ENCODE results near the gene YKT6. TPM values are rescaled to one million over a fixed set of nuclear protein-coding genes. Genes with fewer than 3 reads are reported as not detected.

YKT6 gene
- total RNA-seq, 2 experiments from 2014 or later = 74.9 to 75.9 TPM

- Mint-ChIP-seq H3K9me3 (no peaks in the 10 kb centered on the region), H3K27me3 (no peaks in the 10 kb centered on the region), H3K27ac (no peak overlapping the region), H3K4me3 (no peak overlapping the region), H3K36me3 (no peaks in the 10 kb centered on the region), H3K4me1 (no peaks in the 10 kb centered on the region)
- no peak for DNase-seq
These were observed 16.4 kb upstream of the YKT6 start for GRCh38 chr7:44184206-44184872.

- Mint-ChIP-seq H3K9me3 (no peaks in the 10 kb centered on the region), H3K27ac (no peak overlapping the region)
These were observed 15.8 kb upstream of the YKT6 start for GRCh38 chr7:44184873-44185446.

GRCh38 chr7:44185729-44186128, 15.0 kb upstream of the YKT6 start:
- Mint-ChIP-seq H3K36me3 (no peaks in the 10 kb centered on the region), H3K27ac (no peak overlapping the region), H3K4me3 (no peak overlapping the region), H3K4me1 (no peaks in the 10 kb centered on the region), H3K27me3 (no peaks in the 10 kb centered on the region), H3K9me3 (no peaks in the 10 kb centered on the region)
- no peak for DNase-seq

More at GRCh38 chr7:44184873-44185446, 15.8 kb upstream of the YKT6 start:
- Mint-ChIP-seq H3K36me3 (no peaks in the 10 kb centered on the region), H3K27me3 (no peaks in the 10 kb centered on the region), H3K4me3 (no peak overlapping the region), H3K4me1 (no peaks in the 10 kb centered on the region)
- no peak for DNase-seq

GRCh38 chr7:44186736-44187135, 14.0 kb upstream of the YKT6 start:
- no peaks in the 10 kb centered on the region for H3K9me3 Mint-ChIP-seq
- no peak for DNase-seq
- no peaks in the 10 kb centered on the region for H3K4me1 Mint-ChIP-seq
- H3K36me3 Mint-ChIP-seq = no peaks in the 10 kb centered on the region
- no peak overlapping the region for H3K27ac Mint-ChIP-seq
- no peak overlapping the region for H3K4me3 Mint-ChIP-seq
- no peaks in the 10 kb centered on the region for H3K27me3 Mint-ChIP-seq

DNA sequence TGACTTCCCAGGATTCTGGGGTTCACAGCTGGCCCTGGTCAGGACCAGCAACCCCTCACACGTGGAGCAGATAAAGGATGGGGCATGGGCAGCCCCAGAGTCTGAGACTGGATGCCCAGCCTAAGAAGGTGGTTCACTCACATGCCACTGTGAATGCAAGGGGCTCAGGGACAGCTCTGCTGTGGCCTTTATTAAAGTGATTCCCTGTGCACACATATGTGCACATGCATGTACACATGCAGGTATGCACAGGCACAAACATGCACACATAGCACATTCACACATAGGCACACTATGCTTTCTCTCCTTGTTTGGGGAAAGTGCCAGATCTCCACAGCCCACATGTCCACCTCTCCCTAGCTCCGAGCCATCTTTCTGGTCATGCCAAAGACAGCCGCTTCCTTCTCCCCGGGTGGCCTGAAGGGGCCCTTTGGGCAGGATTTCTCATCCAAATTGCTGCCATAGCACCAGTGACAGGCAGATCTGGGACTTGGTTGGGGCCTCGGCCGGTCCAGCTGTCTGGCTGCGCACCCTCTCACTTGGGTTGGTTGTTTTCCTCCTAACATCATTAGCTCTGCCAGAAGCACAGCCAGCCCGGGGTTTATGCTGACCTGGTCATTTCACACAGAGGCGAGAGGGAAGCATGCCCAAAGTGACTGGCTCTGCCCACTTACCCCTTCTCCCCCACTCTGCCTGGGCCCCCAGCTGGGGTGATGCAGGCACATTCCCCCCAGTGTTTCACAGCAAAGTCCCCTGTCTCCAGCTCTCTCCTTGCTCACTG, 13.0 kb upstream of the YKT6 start:
- peaks cover 2% of the 10 kb centered on the region for H3K27me3 Mint-ChIP-seq
- no peak for DNase-seq
- H3K9me3 Mint-ChIP-seq = no peaks in the 10 kb centered on the region
- no peaks in the 10 kb centered on the region for H3K36me3 Mint-ChIP-seq
- H3K4me1 Mint-ChIP-seq = no peaks in the 10 kb centered on the region
- H3K27ac Mint-ChIP-seq = no peak overlapping the region
- no peak overlapping the region for H3K4me3 Mint-ChIP-seq

- Mint-ChIP-seq H3K4me3 (no peak overlapping the region), H3K27me3 (peaks cover 4% of the 10 kb centered on the region), H3K27ac (no peak overlapping the region), H3K9me3 (no peaks in the 10 kb centered on the region), H3K36me3 (no peaks in the 10 kb centered on the region), H3K4me1 (peaks cover under 1% of the 10 kb centered on the region)
- DNase-seq = no peak
These were observed 12.1 kb upstream of the YKT6 start for GRCh38 chr7:44188480-44189225.

- peaks cover 4% of the 10 kb centered on the region for H3K27me3 Mint-ChIP-seq
- H3K4me1 Mint-ChIP-seq = peaks cover 6% of the 10 kb centered on the region
- H3K4me3 Mint-ChIP-seq = no peak within 1 kb of the TSS
- DNase-seq = no peak
- no peak within 1 kb of the TSS for H3K27ac Mint-ChIP-seq
- H3K36me3 Mint-ChIP-seq = peaks cover 2% of the 10 kb centered on the region
- H3K9me3 Mint-ChIP-seq = no peaks in the 10 kb centered on the region
These were observed 11.3 kb upstream of the YKT6 start, which contains the start of gene GCK for GRCh38 chr7:44189286-44189992. GCK (minus strand) TSS chr7:44189439; CDS start chr7:44188953, 486 bp downstream.

DNA sequence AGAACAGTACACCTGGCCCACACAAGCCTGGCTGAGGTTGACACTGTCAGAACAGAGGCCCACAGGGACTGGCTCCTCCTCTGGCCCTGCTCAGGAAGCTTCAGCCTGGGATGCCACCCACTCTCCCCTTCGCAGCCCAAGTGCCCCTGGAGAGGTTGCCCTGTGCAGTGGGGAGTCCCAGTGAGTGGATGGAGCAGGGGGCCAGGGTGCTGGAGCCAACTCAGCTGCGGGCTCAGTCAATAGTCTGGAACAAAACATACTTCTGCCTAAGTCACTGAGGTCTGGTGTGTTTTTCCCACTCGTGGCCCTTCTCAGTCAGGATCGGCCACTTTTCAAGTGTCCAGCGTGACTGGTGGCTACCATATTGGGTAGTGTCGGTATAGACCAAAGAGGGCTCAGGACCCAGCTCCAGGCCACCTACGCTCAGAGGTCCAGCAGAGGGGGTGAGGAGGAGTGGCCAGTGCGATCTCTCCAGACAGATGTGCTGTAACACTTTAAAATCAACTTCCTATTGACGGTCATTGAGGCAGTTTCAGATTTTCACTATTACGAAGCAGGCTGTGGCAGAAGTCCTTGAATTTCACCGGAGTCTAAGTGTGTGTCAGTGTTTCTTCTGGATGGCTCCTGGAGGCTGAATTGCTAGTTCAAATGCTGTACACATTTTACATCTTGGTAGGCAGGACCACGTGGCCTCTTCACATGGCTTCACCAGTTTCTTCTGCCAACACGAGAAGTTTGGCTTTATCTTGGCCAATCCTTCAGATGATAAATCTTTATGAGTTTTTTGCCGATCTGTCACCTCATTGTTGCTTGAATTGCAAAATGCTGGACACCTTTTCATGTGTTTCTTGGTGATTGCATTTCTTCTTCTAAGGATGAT, 10.5 kb upstream of the YKT6 start:
- no peak overlapping the region for H3K27ac Mint-ChIP-seq
- peaks cover 6% of the 10 kb centered on the region for H3K4me1 Mint-ChIP-seq
- no peaks in the 10 kb centered on the region for H3K9me3 Mint-ChIP-seq

DNA sequence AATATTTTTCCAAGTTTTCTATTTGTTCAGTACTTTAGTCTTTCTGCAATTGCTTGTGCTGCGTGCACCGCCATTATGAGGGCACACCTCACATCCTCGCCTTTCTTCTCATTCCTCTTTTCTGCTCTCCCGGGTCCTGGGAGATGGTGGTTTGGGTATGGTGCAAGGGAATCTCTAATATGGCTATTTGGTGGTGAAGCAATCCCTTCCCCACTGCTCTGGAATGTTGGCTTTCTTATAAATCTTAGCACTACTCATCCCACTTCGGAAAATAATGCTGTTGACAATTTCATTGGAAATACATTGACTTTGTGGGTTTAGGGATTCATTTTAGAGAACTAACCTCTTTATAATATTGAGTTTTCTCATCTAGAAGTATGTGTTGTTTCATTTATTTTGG, 9.6 kb upstream of the YKT6 start:
- peaks cover 2% of the 10 kb centered on the region for H3K36me3 Mint-ChIP-seq
- DNase-seq = no peak
- no peaks in the 10 kb centered on the region for H3K9me3 Mint-ChIP-seq
- H3K27me3 Mint-ChIP-seq = peaks cover 4% of the 10 kb centered on the region
- H3K27ac Mint-ChIP-seq = no peak overlapping the region
- no peak overlapping the region for H3K4me3 Mint-ChIP-seq
- peaks cover 8% of the 10 kb centered on the region for H3K4me1 Mint-ChIP-seq

More for the DNA sequence above, 10.5 kb upstream of the YKT6 start:
- DNase-seq = no peak
- no peak overlapping the region for H3K4me3 Mint-ChIP-seq
- H3K36me3 Mint-ChIP-seq = peaks cover 2% of the 10 kb centered on the region
- peaks cover 4% of the 10 kb centered on the region for H3K27me3 Mint-ChIP-seq

- Mint-ChIP-seq H3K27ac (peak overlapping the region; percentile 36), H3K4me3 (no peak overlapping the region), H3K4me1 (peaks cover 12% of the 10 kb centered on the region), H3K36me3 (peaks cover 2% of the 10 kb centered on the region), H3K9me3 (no peaks in the 10 kb centered on the region), H3K27me3 (peaks cover 9% of the 10 kb centered on the region)
- DNase-seq = no peak
These were observed 7.6 kb upstream of the YKT6 start for GRCh38 chr7:44193011-44193802.

DNA sequence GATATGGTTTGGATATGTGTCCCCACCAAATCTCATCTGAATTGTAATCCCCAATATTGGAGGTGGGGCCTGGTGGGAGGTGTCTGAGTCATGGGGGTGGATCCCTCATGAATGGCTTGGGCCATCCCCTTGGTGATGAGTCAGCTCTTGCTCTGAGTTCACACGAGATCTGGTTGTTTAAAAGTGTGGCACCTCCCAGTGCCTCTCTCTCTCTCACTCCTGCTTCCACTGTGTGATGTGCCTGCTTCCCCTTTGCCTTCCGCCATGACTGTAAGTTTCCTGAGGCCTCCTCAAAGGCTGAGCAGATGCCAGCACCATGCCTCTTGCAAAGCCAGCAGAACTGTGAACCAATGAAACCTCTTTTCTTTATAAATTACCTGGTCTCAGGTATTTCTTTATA, 6.7 kb upstream of the YKT6 start:
- DNase-seq = peak; percentile 53
- Mint-ChIP-seq H3K4me1 (peaks cover 12% of the 10 kb centered on the region), H3K9me3 (no peaks in the 10 kb centered on the region), H3K36me3 (peaks cover 2% of the 10 kb centered on the region), H3K27me3 (peaks cover 9% of the 10 kb centered on the region), H3K4me3 (no peak overlapping the region), H3K27ac (peak overlapping the region; percentile 36)

DNA sequence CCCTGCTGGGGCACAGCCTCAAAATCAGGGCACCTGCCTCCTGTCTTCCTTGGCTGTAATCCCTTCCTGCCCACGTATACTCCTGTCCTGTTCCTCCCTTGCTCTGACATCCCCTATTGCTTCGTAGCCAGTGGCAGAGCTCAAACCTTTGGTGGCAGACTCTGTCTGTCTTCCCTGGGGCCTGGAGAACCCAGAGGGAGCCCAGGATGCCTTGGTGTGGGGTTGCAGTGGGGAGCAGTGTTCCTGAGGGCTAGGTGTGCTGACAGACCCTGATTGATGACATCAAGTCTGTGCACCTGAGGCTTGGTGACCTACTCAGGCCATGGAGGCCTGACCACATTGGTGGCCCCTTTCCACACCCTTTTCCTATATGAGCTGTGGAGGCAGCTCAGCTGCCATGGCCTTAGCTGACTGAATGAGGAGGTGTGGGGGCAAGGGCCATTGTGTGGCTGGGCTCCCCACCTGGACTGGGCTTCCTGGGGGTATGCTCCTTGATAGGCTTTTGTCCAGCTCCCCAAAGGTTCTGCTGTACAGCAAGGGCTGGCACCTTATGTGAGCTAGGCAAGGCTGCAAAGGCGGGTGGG, 6.1 kb upstream of the YKT6 start:
- peaks cover 9% of the 10 kb centered on the region for H3K27me3 Mint-ChIP-seq
- H3K4me1 Mint-ChIP-seq = peaks cover 12% of the 10 kb centered on the region
- no peak overlapping the region for H3K4me3 Mint-ChIP-seq
- H3K9me3 Mint-ChIP-seq = no peaks in the 10 kb centered on the region
- DNase-seq = no peak
- peaks cover 2% of the 10 kb centered on the region for H3K36me3 Mint-ChIP-seq
- H3K27ac Mint-ChIP-seq = no peak overlapping the region

DNA sequence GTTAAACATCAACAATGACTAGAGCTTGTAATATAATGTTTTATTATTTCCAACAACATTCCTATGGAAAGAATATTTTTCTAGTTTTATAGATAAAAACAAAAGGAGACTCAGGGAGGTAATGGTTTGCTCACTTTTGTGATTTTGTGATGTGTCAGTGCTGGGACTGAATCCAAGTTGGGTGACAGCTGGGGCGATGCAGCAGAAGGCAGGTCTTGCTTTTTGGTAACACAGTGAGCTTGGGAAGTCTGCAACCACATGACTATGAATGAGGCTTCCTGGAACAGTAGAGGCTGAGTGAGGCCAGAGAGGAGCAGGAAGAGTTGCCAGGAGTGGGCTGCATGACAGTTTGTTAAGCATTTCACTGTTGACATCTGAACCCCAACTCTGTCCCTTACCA, 4.9 kb upstream of the YKT6 start:
- peaks cover 12% of the 10 kb centered on the region for H3K4me1 Mint-ChIP-seq
- peaks cover 2% of the 10 kb centered on the region for H3K9me3 Mint-ChIP-seq
- peaks cover 9% of the 10 kb centered on the region for H3K27me3 Mint-ChIP-seq
- H3K4me3 Mint-ChIP-seq = no peak overlapping the region
- H3K36me3 Mint-ChIP-seq = peaks cover 4% of the 10 kb centered on the region
- no peak overlapping the region for H3K27ac Mint-ChIP-seq
- no peak for DNase-seq
